NCI-H128 (cell line): ENCODE results near the gene PARN.
"Not testable (repeated sequence)": the region's sequence is repeated elsewhere in the genome, so short reads cannot be mapped to it uniquely, and the experiment has no call there.

Experiments used
- DNase-seq: peaks from one replicate; lab custom pipeline; 2025; ENCODE audit not compliant: unreplicated experiment; lab: John Stamatoyannopoulos, UW

PARN gene

DNA sequence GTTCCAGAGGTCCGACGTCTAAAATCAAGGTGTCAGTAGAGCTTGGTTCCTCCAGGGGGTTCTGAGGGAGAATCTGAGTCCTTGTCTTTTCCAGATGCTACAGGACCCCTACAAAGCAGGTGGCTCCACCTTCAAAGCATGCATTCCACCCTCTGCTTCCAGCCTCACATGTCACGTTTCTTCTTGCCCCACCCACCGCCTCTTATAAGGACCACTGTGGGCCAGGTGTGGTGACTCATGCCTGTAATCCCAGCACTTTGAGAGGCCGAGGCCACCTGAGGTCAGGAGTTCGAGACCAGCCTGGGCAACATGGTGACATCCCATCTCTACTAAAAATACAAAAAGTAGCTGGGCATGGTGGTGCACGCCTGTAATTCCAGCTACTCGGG, 227.1 kb downstream of the PARN start:
- DNase-seq = not testable (repeated sequence)

DNA sequence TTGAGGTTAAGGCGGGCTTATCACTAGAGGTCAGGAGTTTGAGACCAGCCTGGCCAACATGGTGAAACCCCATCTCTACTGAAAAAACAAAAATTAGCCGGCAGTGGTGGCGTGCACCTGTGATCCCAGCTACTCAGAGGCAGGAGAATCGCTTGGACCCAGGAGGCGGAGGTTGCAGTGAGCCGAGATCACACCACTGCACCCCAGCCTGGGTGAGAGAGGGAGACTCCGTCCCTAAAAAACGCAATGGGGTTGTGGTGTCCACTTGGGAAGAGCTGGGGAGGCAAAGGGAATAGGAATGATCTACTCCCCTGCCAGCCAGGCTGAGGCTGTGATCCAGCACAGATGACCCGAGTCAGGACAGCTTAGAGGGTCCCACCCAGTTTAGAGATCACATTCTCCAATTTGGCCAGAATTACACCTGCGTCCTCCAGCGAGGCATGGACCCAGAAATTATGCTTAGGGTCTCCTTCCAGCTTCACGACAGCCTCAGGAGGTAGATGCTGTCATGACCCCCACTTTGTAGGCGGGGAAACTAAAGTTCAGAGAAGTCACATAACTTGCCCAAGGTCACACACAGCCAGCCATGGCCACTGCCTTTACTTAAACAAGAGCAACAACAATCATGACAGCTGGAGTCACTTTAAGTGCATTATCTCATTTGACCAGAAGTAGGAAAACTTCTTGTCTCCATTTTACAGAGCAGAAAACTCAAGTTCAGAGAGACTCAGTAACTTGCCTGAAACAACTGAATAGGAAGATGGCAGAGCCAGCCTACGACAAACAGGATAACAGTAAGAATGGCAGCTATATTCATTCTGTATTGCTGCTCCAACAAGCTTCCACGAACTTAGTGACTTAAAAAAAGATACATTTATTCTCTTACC, 227.7 kb downstream of the PARN start:
- DNase-seq = not testable (repeated sequence)

- not testable (repeated sequence) for DNase-seq
Measured at GRCh38 chr16:14401711-14402061, 228.4 kb downstream of the PARN start.

GRCh38 chr16:14400978-14401710, 228.9 kb downstream of the PARN start:
- DNase-seq = not testable (repeated sequence)

DNA sequence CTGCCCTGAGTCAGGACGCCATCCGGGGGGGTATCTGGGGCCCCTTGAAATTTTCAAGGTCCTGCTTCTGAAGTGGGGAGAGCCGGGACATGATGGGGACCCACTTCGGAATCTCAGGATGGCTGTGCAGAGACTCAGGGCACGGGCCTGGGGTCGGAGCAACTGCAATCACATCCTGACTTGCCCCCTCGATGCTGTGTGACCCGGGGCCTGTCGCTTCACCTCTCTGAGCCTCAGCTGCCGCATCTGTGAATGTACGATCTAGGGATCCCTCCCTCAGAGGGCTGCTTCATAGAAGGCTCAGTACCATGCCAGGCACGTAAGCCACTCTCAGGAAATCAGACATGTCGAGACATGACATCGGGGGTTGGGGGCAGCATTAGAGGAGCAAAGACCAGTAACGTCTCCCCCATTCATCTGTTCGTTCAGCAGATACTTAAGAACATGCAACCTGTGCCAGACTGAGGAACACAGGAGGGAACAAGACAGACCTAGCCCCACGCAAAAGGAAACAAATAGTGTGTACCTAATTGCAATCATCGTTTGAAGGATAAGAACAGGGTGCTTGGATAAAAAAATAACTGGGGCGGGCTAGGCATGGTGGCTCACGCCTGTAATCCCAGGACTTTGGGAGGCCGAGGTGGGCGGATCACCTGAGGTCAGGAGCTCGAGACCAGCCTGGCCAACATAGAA, 229.6 kb downstream of the PARN start:
- no peak for DNase-seq

- DNase-seq = no peak
Measured at GRCh38 chr16:14399378-14400284, 230.4 kb downstream of the PARN start.

GRCh38 chr16:14398014-14398717, 231.9 kb downstream of the PARN start:
- no peak for DNase-seq

GRCh38 chr16:14395710-14396304, 234.3 kb downstream of the PARN start:
- not testable (repeated sequence) for DNase-seq

DNA sequence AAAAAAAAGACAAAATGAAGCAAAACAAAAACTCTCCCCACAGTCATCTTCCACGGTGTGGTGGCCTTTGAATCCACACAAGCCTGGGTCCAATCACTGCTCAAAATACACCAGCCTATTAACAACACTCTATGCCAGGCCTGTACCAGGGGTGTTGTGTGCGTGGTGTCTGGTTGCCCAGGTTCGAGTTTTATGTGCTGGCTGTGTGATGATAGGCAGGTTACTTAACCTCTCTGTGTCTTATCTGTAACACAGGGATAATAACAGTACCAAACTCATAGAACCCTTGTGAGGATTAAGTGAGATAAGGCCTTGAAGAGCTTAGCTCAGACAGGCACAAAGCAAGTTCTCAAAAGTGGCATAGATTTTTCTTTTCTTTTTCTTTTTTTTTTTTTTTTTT, 235.2 kb downstream of the PARN start:
- no peak for DNase-seq

DNA sequence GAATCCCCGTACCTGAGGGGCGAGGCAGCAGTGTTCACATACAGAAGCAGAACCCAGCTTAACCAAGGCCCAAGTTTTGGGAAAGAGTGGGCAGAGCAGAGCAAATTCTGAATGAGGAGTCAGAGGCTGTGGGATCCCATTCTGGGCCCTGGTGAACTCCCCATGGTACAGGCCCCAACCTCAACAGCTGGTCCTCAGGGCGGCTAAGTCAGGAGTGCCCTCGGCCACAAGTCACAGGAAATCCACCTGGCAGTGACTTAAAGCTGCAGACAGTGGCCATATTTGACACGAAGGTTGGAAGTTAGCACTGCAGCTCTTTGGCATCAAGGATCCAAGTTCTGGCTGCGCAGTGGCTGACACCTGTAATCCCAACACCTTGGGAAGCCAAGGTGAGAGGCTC, 237.1 kb downstream of the PARN start:
- DNase-seq = no peak

GRCh38 chr16:14389359-14389758, 240.7 kb downstream of the PARN start:
- DNase-seq = no peak

DNA sequence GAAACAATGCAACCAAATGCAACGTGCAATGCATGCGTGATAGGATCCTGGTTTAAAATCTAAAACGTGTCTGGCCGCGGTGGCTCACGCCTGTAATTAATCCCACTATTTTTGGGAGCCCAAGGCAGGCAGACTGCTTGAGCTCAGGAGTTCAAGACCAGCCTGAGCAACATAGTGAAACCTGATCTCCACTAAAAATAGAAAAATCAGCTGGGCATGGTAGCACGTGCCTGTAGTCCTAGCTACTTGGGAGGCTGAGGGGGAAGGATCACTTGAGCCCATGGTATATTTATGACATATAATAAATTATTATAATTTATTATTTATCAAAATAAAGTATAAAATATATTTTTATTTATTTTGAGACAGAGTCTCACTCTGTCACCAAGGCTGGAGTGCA, 241.8 kb downstream of the PARN start:
- DNase-seq = no peak

GRCh38 chr16:14386115-14386514, 243.9 kb downstream of the PARN start:
- DNase-seq = no peak
